Stimulated activated CD8-positive, alpha-beta memory T cell treated with anti-CD3 and anti-CD28 coated beads, Interleukin-12 subunit alpha, Interleukin-12 subunit beta, amount 100 ng/mL, for 24 hours (primary cell): ENCODE results near the gene NTN4.
"Not testable (repeated sequence)": the region's sequence is repeated elsewhere in the genome, so short reads cannot be mapped to it uniquely, and the experiment has no call there.

ENCODE experiments used
- DNase-seq: peaks from one replicate; pipeline ENCODE4 v3.0.0-alpha.2; 2020; ENCODE audit errors: extremely low read depth

Gene NTN4

GRCh38 chr12:95796225-95796981 lies 5.8 kb upstream of the NTN4 start:
- DNase-seq: no peak

GRCh38 chr12:95790917-95791849 lies 619 bp upstream of the NTN4 start:
- DNase-seq: no peak

GRCh38 chr12:95789126-95790032 lies 1.2 kb downstream of the NTN4 start:
- DNase-seq: no peak

- no peak for DNase-seq
Observed at GRCh38 chr12:95788637-95789036, 1.9 kb downstream of the NTN4 start.

GRCh38 chr12:95787274-95787818 lies 3.2 kb downstream of the NTN4 start:
- DNase-seq: no peak

- DNase-seq: no peak
Observed at GRCh38 chr12:95784915-95785314, 5.6 kb downstream of the NTN4 start.

GRCh38 chr12:95784286-95784685 lies 6.3 kb downstream of the NTN4 start:
- no peak for DNase-seq

- DNase-seq: not testable (repeated sequence)
Observed at GRCh38 chr12:95775466-95775865, 15.1 kb downstream of the NTN4 start.

- no peak for DNase-seq
Observed at GRCh38 chr12:95774311-95775045, 16.1 kb downstream of the NTN4 start.

GRCh38 chr12:95773320-95773719 lies 17.2 kb downstream of the NTN4 start:
- DNase-seq: no peak

- DNase-seq: no peak
Observed at GRCh38 chr12:95767703-95768102, 22.9 kb downstream of the NTN4 start.

GRCh38 chr12:95766356-95767019 lies 24.1 kb downstream of the NTN4 start:
- no peak for DNase-seq

GRCh38 chr12:95764848-95765247 lies 25.7 kb downstream of the NTN4 start:
- DNase-seq: no peak

- DNase-seq: no peak
Observed at GRCh38 chr12:95763809-95764253, 26.7 kb downstream of the NTN4 start.

- DNase-seq: no peak
Observed at GRCh38 chr12:95762123-95762785, 28.3 kb downstream of the NTN4 start.

- DNase-seq: no peak
Observed at GRCh38 chr12:95760371-95760770, 30.2 kb downstream of the NTN4 start.

- no peak for DNase-seq
Observed at GRCh38 chr12:95759718-95760117, 30.8 kb downstream of the NTN4 start.

- no peak for DNase-seq
Observed at GRCh38 chr12:95759039-95759438, 31.5 kb downstream of the NTN4 start.

GRCh38 chr12:95756362-95756761 lies 34.2 kb downstream of the NTN4 start:
- DNase-seq: no peak
